ENCODE results near the gene GNRHR. TPM values are rescaled to one million over a fixed set of nuclear protein-coding genes. Genes with fewer than 3 reads are reported as not detected.

The GNRHR gene
- total RNA-seq, 1 donor from 2014 or later = not detected

DNA sequence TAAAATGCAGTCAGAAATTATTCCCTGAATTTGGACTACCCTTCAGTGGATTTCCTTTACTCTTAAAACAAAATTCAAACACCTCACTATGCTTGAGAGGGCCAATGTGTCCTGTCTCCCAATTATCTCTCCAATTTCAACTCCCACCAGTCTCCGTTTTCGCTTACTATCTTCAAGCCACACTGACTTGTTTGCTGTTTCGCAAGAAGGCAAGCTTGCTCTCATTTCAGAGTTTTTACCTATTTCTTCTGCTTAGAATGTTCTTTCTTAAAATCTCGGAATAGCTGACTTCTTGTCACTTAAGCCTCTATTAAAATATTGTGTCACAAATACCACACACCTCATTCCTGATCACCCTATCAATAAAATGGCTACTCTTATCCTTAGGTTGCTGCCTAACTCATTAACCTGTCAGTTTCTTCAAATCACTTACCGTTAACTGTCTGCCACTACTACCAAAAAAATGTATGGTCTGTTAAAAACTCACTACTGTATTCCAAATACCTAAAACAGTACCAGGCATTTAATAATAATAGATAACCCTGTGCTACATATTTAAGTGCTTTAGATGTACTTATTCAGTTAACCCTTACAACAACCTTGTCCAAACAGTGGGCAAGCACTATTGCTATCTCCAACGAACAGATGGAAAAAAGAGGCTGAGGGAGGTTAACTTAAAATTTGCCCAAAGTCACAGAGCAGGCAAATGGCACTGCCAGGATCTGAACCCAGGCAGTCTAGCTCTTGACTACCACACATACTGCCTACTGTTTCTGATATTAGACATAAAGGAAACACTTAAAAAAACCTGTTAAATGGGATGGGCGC lies 56.1 kb downstream of the GNRHR start:
- DNase-seq = no peak

DNA sequence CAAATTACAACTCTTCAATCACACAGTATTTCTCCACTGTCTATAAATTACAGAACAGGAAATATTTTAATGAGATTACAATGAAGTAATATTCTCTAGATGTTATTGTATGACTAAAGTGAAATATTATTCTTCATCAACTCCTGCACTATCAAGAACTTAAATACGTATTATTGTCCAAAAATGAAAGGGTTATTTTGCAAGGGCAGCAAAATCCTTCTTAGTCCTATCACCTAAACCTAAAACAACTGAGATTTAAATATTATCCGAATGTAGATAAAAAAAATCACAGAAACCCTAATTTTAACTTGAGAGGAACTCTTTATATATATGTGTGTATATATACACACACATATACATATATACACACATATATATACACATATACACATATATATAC lies 58.1 kb downstream of the GNRHR start:
- DNase-seq = no peak

DNA sequence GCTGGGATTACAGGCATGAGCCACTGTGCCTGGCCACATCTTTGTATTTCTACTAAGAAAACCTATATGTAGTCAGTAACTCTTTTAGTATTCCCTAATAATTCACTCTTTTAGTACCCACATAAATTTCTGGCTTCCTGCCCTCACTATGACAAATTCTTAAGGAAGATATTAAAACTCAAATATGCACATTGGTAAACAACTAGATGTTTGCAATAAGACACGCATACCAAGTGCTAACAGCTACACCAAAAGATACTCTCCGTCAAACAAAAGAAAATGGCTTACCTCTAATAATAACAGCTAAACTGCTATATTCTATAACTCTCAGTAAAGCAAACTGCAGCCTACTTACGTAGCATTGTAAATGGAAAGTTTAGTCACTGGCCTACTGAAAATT lies 59.5 kb downstream of the GNRHR start:
- DNase-seq = no peak

DNA sequence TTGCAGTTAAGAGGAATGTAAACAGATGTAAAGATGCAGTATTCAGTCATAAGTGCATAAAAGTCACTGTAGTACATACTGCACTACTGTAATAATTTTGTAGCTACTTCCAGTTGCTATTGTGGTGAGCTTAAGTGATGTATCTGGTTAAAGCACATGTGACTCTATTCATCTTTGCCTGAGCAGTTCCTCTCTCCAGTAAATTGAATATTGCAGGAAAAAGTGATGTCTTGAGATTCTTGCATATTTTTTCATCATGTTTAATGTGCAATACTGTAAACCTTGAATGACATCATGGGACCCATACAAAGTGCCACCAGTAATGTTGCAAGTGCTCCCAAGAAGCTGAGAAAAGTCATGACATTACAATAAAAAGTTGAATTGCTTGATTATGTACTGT lies 62.9 kb downstream of the GNRHR start:
- DNase-seq = no peak

Other genes with a start within 250 kb of the GNRHR start
- gene CENPC, start 208.9 kb downstream of the GNRHR start, total RNA-seq = 18.2 and 19.7 TPM in 2 replicates
- gene STAP1, start 195.7 kb downstream of the GNRHR start, total RNA-seq = not detected in 2 replicates
- gene UBA6, start 53.2 kb downstream of the GNRHR start, total RNA-seq = 224 and 262 TPM in 2 replicates
- gene TMPRSS11D, start 129.6 kb upstream of the GNRHR start, total RNA-seq = 0.09 TPM in 1 of 2 replicates, not detected in the other
- gene TMPRSS11A, start 209.1 kb upstream of the GNRHR start, total RNA-seq = under 0.01 TPM in 1 of 2 replicates, not detected in the other